Stomach (tissue), 9 donors: ENCODE measurements around the gene CFAP20DC. TPM values are rescaled to one million over a fixed set of nuclear protein-coding genes. Genes with fewer than 3 reads are reported as not detected.

Experiments
- DNase-seq, 2 donors: peaks; one replicate each; pipeline versions ENCODE4 v3.0.0 to v3.0.0-alpha.2; 2013 to 2019
- H3K27ac ChIP-seq, 5 donors: fragments of 200-600 bp in 4 of 5; sonication (generic) in 4 of 5; one replicate each; pipeline ENCODE4 v1.5.1; 2013 to 2019; ENCODE audit warnings: mild to moderate bottlenecking in 1 of 5, moderate library complexity in 1 of 5
- H3K27me3 ChIP-seq, 3 donors: fragments of 200-600 bp; sonication (generic); one replicate each; pipeline ENCODE4 v1.5.1; 2017 to 2019; ENCODE audit warnings: mixed run types in 1 of 3
- H3K36me3 ChIP-seq, 4 donors: fragments of 200-600 bp; sonication (generic); 1 replicate in 3 of 4; 2 replicates in 1 of 4; pipeline ENCODE4 v1.5.1; 2016 to 2019
- H3K4me1 ChIP-seq, 4 donors: fragments of 200-600 bp; sonication (generic); one replicate each; pipeline ENCODE4 v1.5.1; 2016 to 2019
- H3K4me3 ChIP-seq, 4 donors: fragments of 200-600 bp; sonication (generic) in 3 of 4; one replicate each; pipeline ENCODE4 v1.5.1; 2016 to 2019; ENCODE audit warnings: mild to moderate bottlenecking in 1 of 4
- H3K9me3 ChIP-seq, 4 donors: fragments of 200-600 bp; sonication (generic); one replicate each; pipeline ENCODE4 v1.5.1; 2016 to 2019
- CTCF ChIP-seq, 7 experiments: fragments of 450-650 bp in 4 of 7; fragments of 200-600 bp in 3 of 7; sonication (generic) in 3 of 7; IDR thresholded peaks; one replicate each; pipeline ENCODE4 v1.5.1; 2016 to 2019; ENCODE audit warnings: antibody characterized with exemption in 7 of 7, control low read depth in 2 of 7, mild to moderate bottlenecking in 1 of 7
- EP300 ChIP-seq: sonication (generic); formaldehyde crosslinking; IDR thresholded peaks from one replicate; pipeline ENCODE4 v1.6.1; 2017; ENCODE audit warnings: antibody characterized with exemption
- POLR2A ChIP-seq, 4 donors: fragments of 450-650 bp; IDR thresholded peaks; one replicate each; pipeline ENCODE4 v1.6.1; 2016; ENCODE audit warnings: antibody characterized with exemption in 4 of 4, control low read depth in 2 of 4, mild to moderate bottlenecking in 1 of 4, moderate library complexity in 1 of 4
- POLR2AphosphoS5 ChIP-seq, 3 donors: sonication (generic); formaldehyde crosslinking; IDR thresholded peaks; one replicate each; pipeline ENCODE4 v1.6.1; 2016; ENCODE audit warnings: antibody characterized with exemption in 3 of 3
- WGBS, 5 donors: extraction: QIAGEN DNeasy Blood & Tissue Kit in 3 of 5; methylation state at CpG; one replicate each; pipeline versions ENCODE4 v1.1.5 to v1.1.7; 2013 to 2018; 5-methylcytosine and 5-hydroxymethylcytosine counted together
- intact Hi-C: fragments of 100-400 bp; cut with DNase I; formaldehyde crosslinking; loops from one replicate; pipeline ENCODE4 v1.15.1; 2023; ENCODE audit warnings: low total_unique reads
- polyA plus RNA-seq, 3 donors: library from polyadenylated mRNA; stranded (reverse); fragments of 200-250 nt; gene quantifications; one replicate each; pipeline ENCODE4 v1.2.3, GENCODE V29; 2013
- total RNA-seq, 5 donors: library from RNA; depleted of rRNA; stranded (reverse); fragments of >200 nt; gene quantifications; one replicate each; pipeline versions ENCODE4 v1.1.0 to v1.2.3, GENCODE V29; 2014 to 2016
- donor health status: healthy with polysubstance abuse.
- donor health status: Bipolar disorder and iron deficiency.
- donor health status: healthy.

CFAP20DC gene
- total and polyA plus RNA-seq, 8 donors = 0.81 to 2.0 (median 1.00) TPM; not detected in 4

- TF ChIP-seq CTCF (IDR thresholded peaks at IDR 0.05) (no peak), POLR2AphosphoS5 (IDR thresholded peaks at IDR 0.05) (no peak), POLR2A (IDR thresholded peaks at IDR 0.05) (no peak), EP300 (no peak)
- Histone ChIP-seq H3K4me1 (no peaks in the 10 kb centered on the region), H3K4me3 (no peak overlapping the region), H3K36me3 (no peaks in the 10 kb centered on the region), H3K27me3 (no peaks in the 10 kb centered on the region), H3K9me3 (no peaks in the 10 kb centered on the region), H3K27ac (no peak overlapping the region)
- intact Hi-C loops = no loop called here
- DNase-seq = no peak
- 77 to 88% (median 82%) methylated on average over 4 of the region's 4 CpGs for whole genome bisulfite sequencing, 5 donors
Measured at GRCh38 chr3:58952128-58952917, 97.5 kb downstream of the CFAP20DC start.

- intact Hi-C loops = no loop called here
- no peak overlapping the region for H3K4me3 ChIP-seq
- no peak overlapping the region for H3K27ac ChIP-seq
- no peaks in the 10 kb centered on the region for H3K36me3 ChIP-seq
- no peak for DNase-seq
- H3K4me1 ChIP-seq = no peaks in the 10 kb centered on the region
- H3K9me3 ChIP-seq = peaks cover 0 to 2% (median 0%) of the 10 kb centered on the region in 4 donors
- 72 to 92% (median 82%) methylated on average over 1 of the region's 1 CpG for WGBS, 5 donors
- no peaks in the 10 kb centered on the region for H3K27me3 ChIP-seq
- TF ChIP-seq CTCF (IDR thresholded peaks at IDR 0.05) (no peak), POLR2A (IDR thresholded peaks at IDR 0.05) (no peak), EP300 (no peak), POLR2AphosphoS5 (IDR thresholded peaks at IDR 0.05) (no peak)
Measured at GRCh38 chr3:58948018-58948417, 101.8 kb downstream of the CFAP20DC start.

GRCh38 chr3:58946875-58947274, 103.0 kb downstream of the CFAP20DC start:
- Histone ChIP-seq H3K36me3 (no peaks in the 10 kb centered on the region), H3K27me3 (no peaks in the 10 kb centered on the region), H3K9me3 (peaks cover 0 to 8% (median 0%) of the 10 kb centered on the region in 4 donors), H3K4me3 (no peak overlapping the region), H3K4me1 (no peaks in the 10 kb centered on the region), H3K27ac (no peak overlapping the region)
- no peak for DNase-seq
- intact Hi-C loops = no loop called here
- 86 to 95% (median 88%) methylated on average over 2 of the region's 2 CpGs for WGBS, 5 donors
- TF ChIP-seq CTCF (IDR thresholded peaks at IDR 0.05) (no peak), POLR2A (IDR thresholded peaks at IDR 0.05) (no peak), EP300 (no peak), POLR2AphosphoS5 (IDR thresholded peaks at IDR 0.05) (no peak)

GRCh38 chr3:58938057-58938456, 111.8 kb downstream of the CFAP20DC start:
- no peak overlapping the region for H3K4me3 ChIP-seq
- TF ChIP-seq EP300 = no peak
- no peak for TF ChIP-seq POLR2A (IDR thresholded peaks at IDR 0.05)
- DNase-seq = no peak
- intact Hi-C loops = no loop called here
- H3K27ac ChIP-seq = no peak overlapping the region
- H3K9me3 ChIP-seq = peaks cover 0 to 7% (median 0%) of the 10 kb centered on the region in 4 donors
- no peaks in the 10 kb centered on the region for H3K27me3 ChIP-seq
- no peaks in the 10 kb centered on the region for H3K36me3 ChIP-seq
- no peaks in the 10 kb centered on the region for H3K4me1 ChIP-seq
- 77 to 86% (median 84%) methylated on average over 2 of the region's 2 CpGs for WGBS, 5 donors

GRCh38 chr3:58924578-58924977, 125.2 kb downstream of the CFAP20DC start:
- 56 to 79% (median 75%) methylated on average over 1 of the region's 1 CpG for WGBS, 5 donors
- no peak for DNase-seq
- Histone ChIP-seq H3K27me3 (no peaks in the 10 kb centered on the region), H3K4me3 (no peak overlapping the region), H3K27ac (no peak overlapping the region), H3K9me3 (peaks cover 0 to 7% (median 0%) of the 10 kb centered on the region in 4 donors), H3K4me1 (no peaks in the 10 kb centered on the region), H3K36me3 (no peaks in the 10 kb centered on the region)
- TF ChIP-seq EP300 = no peak
- no peak for TF ChIP-seq CTCF (IDR thresholded peaks at IDR 0.05)
- TF ChIP-seq POLR2AphosphoS5 (IDR thresholded peaks at IDR 0.05) = no peak
- no peak for TF ChIP-seq POLR2A (IDR thresholded peaks at IDR 0.05)
- intact Hi-C loops = no loop called here
